ENCODE measurements around the gene USP19.
A peak's percentile ranks its signal among the peaks of the same experiment; 100 is the strongest.

The USP19 gene

DNA sequence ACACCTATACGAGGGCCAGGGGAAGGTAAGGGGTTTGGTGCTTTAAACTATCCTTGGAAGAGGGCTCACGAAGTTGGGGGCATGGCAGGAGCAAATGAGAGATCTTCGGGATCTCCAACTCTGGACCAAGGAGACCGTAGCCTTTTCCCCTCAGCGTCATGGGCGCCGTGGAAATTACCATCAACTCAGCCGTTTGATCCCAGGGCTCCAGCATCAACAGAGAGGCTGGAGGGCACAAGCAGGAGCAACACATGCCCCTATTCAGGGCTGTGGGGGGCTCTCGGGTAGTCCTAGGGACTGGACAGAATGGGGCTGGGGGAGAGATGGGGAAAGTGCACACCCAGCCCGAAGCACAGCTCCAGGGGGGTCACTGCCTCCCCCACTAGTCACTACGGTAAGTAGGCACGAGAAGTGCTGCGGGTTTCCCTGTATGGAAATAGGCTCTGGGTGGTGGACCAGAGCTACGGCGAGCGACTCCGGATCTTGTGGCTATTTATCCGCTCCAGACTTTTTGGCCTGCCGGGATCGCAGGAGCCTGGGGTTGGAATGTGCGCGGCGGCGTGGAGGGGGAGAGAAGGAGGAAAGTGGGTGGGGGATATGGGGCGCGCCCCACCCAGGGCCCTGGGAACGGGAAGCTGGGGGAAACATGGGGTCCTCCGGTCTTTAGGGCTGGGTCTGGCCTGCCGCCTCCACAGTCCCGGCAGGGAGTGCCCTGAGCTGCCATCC, 12.8 kb upstream of the USP19 start:
- no peak for DNase-seq

DNA sequence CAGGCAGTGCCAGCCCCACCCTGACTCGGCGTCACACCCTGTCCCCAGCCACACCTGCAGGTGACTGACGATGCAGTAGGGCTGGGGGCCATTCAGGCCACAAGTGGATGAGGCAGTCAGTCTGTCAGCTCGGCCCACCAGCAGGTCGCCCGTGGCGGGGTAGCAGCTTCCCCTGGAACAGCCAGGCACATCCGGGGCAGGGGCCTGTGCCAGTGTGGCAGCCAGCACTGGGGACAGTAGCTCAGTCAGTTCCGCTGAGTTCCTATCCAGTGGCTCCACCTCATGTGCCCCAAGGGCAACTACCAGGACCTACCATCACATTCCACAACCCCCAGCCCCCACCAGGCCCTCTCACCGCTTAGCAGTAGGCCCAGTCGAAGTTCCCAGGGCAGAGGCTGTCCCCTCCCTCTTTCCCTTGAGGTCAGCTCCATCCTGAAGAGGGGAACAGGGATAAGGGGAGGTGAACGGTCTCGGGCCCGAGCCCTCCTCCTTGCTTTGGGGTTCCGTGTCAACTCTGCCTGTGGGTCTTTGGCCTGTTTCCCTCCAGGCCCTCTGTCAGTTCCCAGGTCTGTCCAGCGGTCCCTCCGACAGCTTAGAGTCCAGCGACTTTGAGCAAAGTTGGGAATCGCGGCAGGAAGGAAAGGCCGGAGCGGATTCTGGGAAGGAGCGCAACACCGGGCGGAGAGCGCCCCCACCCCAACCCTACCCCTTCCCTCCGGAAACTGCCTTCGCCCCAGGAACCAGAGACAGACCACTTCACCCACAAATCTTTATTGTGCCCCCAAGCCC, 12.0 kb upstream of the USP19 start, which contains the start of gene LAMB2:
Gene LAMB2 (minus strand): TSS at position 614 of the 789 bp plus-strand sequence. CDS start 183 bp downstream, at position 431.
- DNase-seq = no peak

DNA sequence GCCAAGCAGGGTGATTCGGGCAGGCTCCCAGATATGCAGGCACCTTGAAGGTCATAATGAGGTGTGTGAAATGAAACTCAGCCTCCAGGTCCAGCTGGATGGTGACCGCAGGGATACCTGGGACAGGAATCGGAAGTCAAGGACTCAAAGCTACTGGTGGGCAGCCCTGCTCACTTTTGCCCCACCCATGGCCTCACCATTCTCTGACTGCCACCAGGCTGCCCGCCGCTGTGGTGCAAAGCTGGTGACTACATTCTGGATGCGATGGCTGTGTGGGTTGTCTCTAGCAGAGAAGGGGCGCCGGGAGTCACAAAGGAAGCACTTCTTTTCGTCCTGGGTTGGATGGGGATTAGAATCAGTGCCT, 11.4 kb upstream of the USP19 start:
- DNase-seq = no peak

DNA sequence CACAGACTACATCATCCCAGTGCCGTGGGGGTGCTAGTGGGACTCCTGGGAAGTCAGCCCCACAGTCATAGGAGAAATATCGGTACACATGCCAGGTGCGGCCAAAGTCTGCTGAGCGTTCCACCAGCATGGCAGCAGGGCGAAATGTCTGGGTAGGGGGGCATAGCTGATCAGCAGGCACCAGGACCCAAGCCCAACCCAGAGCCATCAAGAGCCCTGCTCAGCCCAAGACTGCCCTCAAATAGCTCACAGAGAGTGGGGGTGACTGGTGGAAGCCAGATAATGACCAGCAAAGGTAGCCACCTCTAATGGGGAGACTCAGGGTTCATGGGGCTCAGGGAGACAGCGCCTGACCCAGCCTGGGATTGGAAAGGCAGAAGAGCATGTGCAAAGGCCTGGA, 11.0 kb upstream of the USP19 start:
- no peak for DNase-seq

DNA sequence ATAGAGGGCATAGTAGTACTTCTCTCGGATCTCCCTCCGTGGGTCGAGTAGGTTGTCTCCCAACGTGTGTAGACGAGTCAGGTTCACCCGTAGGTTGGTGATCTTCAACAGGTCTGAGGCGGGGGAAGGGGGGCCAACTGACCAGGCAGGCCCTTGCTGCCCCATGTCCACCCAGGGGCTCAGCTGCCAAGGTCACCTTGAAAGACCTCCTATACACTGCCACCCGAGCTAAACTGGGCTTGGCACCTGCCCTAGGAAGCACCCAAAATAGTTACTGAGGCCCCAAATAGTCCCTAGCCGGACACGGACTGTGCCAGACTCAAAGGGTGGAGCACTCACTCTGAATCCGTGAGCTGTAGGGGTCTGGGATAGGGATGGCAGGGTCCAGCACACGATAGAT, 10.4 kb upstream of the USP19 start:
- no peak for DNase-seq

DNA sequence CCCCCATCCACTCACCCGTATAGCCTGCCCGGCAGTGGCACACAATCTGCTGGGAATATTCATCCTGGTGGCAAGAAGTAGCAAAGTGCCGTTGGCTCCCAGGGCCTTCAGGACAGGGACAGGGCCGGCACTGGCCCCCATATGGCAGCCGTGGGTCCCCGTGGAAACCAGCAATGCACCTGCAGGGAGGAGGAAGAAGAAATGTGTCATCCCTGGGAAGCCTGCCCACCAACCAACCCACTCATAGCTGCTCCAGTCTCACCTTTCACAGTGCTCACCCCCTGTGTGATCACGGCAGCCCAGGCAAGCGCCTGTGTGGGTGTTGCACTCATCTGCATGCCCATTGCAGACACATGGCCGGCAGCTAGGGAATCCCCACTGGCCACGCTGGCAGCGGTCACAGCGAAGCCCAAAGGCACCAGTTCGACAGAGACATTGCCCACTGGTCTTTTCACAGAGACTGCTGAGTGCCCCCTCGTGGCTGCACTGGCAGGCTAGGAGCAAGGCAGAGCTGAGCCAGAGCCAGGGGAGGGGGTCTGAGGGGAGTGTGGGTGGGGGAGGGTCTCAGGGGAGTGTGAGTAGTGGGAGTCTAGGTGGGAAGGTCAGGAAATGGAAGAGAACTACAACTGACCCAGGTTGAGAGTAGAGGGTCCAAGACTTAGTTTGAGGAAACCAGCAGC, 4.5 kb upstream of the USP19 start:
- DNase-seq = no peak

DNA sequence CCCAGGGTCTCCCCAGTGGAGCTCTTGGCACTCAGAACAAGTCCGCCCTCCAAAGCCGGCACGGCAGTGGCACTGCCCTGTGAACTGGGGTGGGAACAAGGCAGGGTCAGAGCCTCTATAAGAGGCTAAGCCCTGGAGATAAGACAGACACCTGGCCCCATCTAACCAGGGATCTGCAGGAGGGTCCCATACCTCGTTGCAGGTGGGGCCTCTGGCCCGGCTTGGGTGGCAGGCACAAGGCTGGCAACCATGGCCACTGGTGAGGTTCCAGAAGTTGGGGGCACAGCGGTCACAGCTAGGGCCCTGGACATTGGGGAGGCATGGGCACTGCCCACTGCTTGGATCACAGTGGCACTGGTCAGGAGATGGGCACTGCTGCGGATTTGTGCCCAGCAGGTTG, 3.6 kb upstream of the USP19 start:
- no peak for DNase-seq

DNA sequence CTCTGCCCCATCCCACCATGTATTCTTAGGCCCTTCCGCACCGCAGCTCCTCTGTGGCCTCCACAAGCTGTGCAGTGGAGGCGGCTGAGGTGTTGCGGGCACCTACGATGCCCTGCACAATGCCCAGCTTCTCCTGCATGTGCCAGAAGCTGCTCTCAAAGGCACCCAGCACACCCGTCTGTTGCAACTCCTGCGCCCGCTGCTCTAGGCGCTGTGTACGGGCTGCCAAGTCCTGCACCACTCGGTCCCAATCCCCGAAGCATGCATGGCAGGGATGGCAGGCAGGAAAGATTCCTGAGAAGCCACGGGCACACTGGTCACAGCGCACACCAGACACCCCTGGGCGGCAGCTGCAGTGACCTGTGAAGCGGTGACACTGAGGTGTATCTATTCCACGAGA, 3.1 kb upstream of the USP19 start:
- DNase-seq = no peak

DNA sequence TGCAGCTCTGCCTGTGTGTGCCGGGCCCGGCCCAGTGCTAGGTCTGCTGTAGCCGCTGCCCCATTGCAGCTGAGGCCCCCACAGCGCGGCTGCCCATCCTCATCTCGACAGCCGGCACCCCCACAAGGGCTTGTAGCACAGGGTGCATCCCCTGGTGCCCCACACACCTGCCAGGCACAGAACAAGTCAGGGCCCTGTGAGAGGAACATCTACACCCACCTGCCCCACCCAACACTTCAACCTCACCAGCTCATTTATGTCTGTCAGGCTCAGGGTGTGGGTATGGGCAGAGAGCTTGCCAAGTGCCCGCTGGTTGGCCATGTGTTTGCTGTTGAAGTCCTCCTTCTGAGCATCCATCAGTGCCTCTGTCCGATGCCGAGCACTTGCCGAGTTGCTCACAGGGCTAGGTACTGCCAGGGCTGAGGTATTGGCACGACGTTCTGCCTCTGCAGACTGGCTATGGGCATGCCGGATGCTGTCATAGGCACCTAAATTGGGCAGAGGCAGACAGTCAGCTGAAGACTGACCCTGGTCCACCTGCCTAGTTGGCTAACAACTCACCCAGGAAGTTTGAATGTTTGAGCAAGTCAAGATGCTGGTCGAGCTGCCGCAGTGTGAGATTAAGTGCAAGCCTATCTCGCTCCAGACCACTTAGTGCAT, 2.4 kb upstream of the USP19 start:
- no peak for DNase-seq

DNA sequence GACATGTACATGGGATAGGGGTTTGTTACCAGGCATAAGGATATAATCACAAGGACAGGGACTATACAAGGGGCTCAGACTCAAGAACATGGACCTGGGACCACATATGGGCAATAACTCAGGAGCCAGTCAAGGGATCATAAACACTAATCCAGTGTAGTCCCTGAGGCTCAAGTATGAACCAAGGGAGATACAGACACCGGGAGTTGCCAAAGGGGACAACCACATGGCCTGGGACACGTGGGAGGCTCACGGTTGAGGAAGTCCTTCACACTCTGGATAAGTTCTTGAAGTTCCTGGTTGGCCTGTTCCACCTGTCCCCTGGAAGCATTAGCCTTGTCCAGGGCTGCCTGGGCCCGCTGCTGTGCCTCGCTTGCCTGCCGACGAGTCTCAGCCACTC, 1.8 kb upstream of the USP19 start:
- DNase-seq = no peak

DNA sequence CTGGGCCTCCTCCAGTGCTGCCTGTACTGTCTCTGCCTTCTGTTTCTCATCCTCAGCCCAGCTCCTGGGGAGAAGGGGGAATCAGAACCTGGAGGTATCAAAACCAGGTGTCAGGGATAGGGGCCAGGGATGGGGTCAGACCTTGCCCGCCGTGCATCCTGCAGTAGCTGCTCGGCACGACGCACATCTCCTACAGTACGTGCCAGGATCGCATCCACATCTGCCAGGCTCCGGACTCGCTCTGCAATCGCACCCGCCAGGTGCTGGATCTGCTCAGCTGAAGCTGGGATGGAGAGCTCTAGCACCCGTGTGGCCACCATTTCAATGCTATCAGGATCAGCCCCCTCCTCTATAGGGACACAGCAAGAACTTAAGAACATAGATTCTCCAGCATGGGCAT, 1.4 kb upstream of the USP19 start:
- no peak for DNase-seq

DNA sequence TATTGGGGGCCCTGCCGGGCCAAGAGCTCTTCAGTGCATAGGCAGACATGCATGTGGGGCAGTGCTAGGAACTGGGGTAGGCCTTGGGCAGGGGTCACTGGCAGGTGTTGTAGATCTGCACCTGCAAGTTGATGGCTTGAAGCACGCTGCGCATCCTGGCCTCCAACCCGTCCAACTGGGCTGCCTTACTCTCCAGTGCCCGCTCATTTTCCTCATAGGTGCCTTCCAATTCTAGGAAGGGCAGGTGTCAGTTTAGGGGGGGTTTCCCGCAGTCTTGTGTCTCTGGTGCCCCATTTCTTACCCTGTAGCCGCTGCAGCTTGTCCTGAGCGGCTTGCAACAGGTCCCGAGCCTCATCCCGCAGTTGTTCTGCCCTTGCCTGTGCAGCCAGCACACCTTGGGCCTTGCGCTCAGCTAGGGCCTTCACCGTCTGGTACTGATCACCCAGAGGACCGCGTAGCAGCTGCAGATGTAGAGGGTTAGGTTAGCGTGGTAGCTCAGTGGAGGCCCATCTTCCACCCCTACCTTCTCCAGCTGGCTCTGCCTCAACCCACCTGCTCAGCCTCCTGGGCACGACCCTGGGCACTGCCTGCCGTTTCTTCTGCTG, 611 bp upstream of the USP19 start:
- no peak for DNase-seq

DNA sequence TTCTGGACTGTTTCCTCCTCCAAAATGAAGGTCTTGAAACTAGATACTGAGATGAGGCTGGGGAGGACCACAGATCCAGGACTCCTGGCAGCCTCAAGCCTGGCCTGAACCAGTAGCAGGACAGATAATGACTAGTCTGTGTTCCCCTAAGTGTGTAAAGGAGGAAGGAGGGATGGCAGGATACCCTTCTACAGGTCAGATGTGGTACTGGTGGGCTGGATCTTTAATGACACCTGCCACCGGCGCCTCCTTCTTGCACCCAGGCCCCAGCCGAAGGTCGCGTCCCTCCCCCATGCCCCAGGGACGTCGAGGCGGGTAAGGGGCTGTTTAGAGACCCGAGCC, 556 bp downstream of the USP19 start:
- DNase-seq = no peak

DNA sequence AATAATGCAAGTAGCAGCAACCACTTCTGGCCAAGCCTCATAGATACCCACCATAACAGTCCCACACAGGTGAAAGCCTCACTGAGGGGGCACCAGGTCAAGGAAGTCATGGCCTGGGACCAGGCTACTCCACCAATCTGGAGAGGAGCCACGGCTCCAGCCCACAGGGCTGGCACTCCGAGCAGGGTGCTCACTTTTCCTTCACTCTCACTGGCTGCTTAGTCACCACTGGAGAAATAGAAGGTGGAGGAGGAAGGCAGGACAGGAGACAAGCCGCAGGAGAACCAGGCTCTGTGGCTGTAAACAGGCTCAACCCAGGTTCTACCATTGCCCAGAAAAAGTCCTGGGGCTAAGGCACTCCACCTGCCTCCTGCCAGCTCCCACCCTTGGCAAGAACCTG, 1.2 kb downstream of the USP19 start:
- DNase-seq = no peak

DNA sequence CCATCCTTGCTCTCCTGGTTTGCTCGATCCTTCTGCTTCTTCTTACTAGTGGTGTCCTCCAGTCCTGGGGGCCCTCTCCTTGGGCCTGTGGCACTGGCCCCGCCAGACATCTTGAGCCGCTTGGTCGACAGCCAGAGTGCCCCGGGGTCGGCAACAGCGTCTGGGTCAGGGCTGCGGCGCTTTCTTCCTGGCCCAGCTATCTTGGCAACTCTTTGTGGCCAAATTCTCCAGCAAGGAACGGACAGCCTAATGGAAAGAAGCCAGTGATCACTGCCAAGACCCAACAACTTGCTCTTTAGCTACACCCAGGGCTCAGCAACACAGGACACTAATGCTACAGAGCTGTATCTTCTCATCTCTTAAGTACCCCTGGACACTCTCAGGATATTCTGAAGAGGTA, 1.6 kb downstream of the USP19 start:
- DNase-seq = no peak

DNA sequence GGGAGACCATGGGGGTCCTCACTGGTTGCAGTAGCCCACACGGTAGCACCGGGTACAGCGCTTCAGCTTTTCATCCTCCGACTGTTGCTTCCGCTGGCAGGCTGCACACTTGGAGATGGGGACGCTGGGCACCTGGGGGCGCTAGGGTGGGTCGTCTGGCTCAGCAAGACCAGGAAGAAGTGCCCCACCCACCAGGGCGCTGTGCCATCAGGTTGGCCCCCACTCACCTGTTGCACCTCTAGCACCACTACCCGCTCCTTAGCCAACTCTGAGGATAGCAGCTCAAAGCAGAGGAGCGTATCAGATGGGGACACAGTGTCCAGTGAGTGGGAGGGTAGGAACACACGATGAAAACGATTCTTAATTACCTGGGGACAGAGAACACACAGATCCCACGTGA, 8.4 kb downstream of the USP19 start:
- DNase-seq = no peak

DNA sequence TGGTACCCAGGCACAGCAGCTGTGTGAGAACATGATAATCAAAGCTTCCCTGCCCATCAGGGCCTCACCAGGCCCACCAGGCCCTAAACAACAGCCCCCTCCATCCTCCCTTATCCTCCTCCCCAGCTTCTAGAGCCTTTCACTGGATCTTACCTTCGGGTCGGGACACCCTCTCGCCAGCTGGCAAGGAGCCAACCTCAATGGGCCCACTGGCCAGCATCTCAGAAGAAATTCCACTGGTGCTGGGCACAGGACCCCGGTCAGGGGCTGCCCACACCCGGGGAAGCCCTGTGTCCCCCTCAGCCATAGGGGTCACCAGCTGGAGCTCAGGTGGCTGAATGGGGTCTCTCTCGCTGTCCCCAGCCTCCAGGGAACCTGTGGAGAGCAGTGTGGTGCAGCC, 9.3 kb downstream of the USP19 start:
- no peak for DNase-seq

DNA sequence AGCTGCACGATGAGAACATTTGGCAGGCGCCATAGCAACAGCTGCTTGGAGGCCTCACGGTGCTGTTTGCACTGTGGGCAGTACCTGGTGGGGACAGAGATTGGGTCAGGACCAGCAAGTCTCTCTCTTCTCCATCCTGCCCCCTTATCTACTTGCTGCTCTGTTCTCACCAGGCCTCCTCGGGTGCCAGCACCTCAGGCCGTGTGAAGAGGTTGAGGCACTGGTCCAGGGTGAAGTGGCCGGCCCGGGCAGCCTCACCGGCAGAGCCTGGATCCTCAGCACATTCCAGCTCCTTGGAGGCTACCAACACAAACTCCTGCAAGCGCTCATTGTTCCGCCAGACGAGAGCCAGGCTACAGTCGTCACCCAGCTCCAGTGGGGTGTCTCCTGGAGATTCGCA, 9.8 kb downstream of the USP19 start:
- no peak for DNase-seq

DNA sequence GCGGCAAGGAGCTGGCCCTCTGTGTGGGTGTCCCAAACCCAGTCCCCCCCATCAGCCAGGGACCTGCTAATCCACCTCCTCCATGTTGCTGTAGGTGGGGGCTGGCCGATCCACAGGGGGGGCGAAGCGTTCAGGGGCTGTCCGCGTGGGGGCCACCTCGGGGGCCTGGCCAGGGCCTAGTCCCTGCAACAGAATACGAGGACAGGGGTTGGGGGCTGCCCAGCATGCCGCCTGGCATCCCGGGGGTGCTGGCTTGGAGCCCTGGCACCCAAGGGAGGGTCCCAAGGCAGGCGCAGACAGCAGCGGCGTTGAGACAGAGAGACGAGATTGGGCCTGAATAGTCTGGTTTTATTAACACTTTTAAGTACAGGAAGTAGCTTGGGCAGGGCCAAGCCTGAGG, 12.3 kb downstream of the USP19 start:
- DNase-seq = no peak

DNA sequence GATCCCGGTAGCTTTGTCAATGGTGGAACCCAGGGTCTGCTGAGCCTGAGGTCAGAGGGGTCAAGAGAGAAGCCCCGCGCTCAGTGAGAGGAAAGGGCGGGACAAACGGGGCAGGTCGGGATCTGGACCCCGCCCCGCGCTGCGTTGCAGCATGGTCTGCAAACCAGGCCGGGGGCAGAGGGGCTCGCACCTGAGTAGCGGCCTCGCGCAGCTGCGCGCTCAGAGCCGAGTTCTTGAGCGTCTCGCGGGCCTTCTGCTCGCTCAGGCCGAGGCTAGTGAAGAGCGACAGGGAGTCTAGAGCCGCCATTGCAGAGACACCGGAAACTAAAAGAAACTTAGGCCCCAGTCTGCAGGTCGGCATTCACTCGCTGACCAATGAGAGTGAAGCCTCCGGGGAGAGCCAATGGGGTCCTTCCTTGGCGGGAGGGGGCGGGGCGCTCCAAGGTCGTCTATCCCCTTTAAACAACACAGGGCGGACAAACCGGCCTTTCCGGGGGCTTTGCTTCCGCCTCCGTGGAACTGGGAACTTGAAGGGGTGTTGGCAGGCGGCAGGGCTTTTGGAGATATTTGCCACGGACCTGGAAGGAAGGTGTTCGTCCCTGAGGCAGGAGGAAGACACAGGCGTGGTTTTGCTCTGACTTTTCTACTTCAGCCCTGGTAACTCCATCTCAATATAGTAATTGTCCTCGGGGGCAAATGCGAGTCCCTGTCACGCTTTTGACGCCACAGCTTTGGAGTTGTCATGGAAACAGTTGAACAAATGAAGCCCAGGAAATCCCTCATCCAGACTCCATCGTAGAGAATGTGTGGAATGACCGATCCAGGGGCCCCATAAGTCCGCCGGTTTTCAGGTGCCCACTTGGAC, 16.0 kb downstream of the USP19 start, which contains the start of gene QARS1:
Gene QARS1 (minus strand): TSS at position 331 of the 865 bp plus-strand sequence. CDS start 24 bp downstream, at position 307.
- peak; percentile 84 for DNase-seq

DNA sequence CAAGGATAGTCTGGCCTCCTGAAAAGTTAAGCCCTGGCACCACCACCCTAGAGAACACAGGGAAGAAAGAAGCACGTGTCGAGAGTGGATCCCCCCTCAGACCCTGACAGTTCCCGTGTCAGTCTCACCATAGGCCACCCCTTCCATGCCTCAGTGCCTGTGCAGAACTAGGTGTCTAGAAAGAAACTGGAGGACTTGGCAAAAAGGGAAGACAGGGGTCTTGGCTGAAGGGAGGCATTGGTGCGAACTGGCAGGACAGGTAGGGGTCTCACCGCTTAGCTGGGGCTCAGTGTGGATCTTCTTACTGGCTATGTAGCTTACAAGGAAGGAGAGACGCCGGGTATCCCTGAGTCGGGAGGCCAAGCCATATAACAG, 16.6 kb downstream of the USP19 start:
- no peak for DNase-seq

DNA sequence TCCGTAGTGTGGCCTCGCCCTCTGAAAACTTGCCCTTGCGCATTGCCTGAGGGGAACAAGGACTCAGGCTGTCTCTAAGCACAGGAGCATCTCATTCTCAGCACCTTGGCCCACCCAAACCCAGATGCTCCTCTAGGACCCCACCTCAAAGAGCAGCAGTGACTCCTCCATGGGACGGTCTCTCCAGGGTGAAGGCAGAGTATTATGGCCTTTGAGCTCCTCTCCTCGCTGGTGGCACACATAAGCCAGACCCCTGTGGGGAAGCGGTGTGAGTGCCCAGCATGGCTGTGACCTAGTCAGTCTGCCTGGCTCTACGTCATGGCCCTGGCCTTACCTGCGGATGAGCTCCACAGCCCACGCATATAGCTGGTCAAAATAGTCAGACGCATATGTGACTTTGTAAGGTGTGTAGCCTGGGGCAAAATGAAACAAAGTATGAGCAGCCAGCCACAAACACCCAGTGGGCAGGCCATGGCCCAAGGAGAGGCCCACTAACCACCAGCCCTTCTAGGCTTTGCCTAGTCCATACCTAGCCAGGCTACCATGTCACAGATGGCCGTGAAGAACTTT, 20.5 kb downstream of the USP19 start:
- DNase-seq = no peak

Data from activated CD4-positive, alpha-beta T cell treated with anti-CD3 and anti-CD28 coated beads, Interleukin-2, amount 50 U/mL, for 1 hour (primary cell).